ENCODE measurements around the gene PZP. TPM values are rescaled to one million over a fixed set of nuclear protein-coding genes. Genes with fewer than 3 reads are reported as not detected.

The PZP gene
- total RNA-seq, 4 donors from 2014 or later = not detected

DNA sequence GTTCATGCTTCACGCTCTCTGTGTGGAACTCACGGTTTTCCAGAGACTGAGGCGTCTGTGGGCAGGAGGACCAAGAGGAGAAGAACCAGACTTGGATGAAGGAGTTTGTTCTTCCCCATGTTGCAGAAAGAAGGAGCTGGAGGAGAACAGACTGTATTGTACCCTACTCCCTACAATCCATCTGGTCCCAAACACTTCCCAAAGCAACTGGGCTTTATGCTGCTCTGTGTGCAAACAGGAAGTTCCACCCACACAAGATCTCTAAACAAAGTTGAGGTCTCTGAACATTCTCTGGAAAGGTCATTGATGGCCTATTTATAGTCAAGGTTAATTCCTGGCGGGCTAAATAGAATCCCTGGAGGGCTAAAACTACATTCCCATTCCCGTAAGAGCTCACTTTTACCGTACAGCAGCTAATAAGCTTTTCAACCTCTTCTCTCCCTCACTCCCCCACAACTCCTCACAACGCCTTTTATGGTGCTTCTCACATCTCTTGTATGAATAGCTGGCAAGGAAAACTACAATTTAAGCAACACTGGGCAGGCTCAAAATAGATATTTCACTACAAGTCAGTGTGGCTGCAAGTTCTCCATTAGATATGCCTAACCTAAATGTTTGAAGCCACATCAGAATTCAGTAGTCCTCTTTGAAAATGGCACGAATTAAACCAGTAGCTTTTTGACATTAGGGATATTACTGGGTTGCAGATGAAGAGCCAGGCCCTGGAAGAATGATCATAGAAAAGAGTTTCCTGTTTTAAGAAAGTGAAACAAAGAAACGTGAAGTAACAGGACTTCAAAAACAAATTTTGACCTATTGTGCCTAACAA lies 92.2 kb downstream of the PZP start, which contains the start of gene A2M:
Gene A2M (minus strand): TSS at position 189 of the 829 bp plus-strand sequence. CDS start 70 bp downstream, at position 119.
- H3K27me3 ChIP-seq = no peaks in the 10 kb centered on the region
- intact Hi-C loops (cut with DNase I) = no loop called here
- H3K4me3 ChIP-seq (replicated peaks in 1 of 3) = peak within 1 kb of the TSS in 1 of 3 donors; percentile 21
- no peaks in the 10 kb centered on the region for H3K9me3 ChIP-seq
- no peak for DNase-seq
- H3K27ac ChIP-seq = peak within 1 kb of the TSS; percentile 24 to 36 (median 33)
- TF ChIP-seq, protein P1, sequence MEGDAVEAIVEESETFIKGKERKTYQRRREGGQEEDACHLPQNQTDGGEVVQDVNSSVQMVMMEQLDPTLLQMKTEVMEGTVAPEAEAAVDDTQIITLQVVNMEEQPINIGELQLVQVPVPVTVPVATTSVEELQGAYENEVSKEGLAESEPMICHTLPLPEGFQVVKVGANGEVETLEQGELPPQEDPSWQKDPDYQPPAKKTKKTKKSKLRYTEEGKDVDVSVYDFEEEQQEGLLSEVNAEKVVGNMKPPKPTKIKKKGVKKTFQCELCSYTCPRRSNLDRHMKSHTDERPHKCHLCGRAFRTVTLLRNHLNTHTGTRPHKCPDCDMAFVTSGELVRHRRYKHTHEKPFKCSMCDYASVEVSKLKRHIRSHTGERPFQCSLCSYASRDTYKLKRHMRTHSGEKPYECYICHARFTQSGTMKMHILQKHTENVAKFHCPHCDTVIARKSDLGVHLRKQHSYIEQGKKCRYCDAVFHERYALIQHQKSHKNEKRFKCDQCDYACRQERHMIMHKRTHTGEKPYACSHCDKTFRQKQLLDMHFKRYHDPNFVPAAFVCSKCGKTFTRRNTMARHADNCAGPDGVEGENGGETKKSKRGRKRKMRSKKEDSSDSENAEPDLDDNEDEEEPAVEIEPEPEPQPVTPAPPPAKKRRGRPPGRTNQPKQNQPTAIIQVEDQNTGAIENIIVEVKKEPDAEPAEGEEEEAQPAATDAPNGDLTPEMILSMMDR (IDR thresholded peaks at IDR 0.05) = no peak
- TF ChIP-seq POLR2A (IDR thresholded peaks at IDR 0.05) = peak in 1 of 2 donors; percentile 34
- 49 to 51% methylated on average over 9 of the region's 9 CpGs for WGBS, 2 donors
- no peaks in the 10 kb centered on the region for H3K36me3 ChIP-seq
- H3K4me1 ChIP-seq = no peaks in the 10 kb centered on the region

DNA sequence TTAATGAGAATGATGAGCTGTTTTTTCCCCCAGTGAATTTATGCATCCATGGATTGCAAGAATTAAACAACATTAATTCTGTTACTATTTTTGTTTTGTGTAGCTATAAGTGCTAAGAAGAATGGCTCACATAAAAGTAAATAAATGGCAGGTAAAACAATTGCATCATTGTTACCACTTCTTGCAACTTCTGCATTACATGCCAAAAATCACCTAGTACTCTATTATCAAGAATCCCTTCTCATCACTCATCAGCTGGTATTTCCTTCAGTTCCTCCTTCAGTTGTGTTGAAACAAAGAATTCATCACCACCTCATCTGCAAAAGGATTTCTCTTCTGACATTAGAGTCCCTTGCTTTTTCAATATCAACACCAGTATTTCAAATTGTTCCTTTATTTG lies 93.2 kb downstream of the PZP start:
- no peaks in the 10 kb centered on the region for H3K36me3 ChIP-seq
- intact Hi-C loops (cut with DNase I) = no loop called here
- H3K27me3 ChIP-seq = no peaks in the 10 kb centered on the region
- peak overlapping the region in 2 of 3 donors; percentile 24 to 36 for H3K27ac ChIP-seq
- TF ChIP-seq, protein P1 (IDR thresholded peaks at IDR 0.05) = no peak
- TF ChIP-seq POLR2A (IDR thresholded peaks at IDR 0.05) = no peak
- no peaks in the 10 kb centered on the region for H3K9me3 ChIP-seq
- no peak for DNase-seq
- H3K4me3 ChIP-seq (replicated peaks in 1 of 3) = peak overlapping the region in 1 of 3 donors; percentile 21
- no peaks in the 10 kb centered on the region for H3K4me1 ChIP-seq

DNA sequence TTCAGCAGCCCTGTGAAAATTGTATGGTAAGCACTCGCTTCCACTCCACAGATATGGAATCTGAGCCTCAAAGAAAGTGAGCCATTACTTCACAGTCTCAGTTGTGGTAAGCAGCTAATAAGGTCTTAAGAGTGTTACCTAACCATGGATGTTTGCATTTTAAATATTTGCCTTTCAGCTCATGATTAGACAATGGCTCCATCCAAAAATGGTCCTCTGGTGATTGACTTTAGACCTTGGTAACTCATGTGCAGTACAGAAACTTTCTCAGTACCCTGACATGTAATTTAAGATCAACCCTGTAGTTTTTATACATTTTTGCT lies 94.2 kb downstream of the PZP start:
- H3K36me3 ChIP-seq = no peaks in the 10 kb centered on the region
- no peak for TF ChIP-seq POLR2A (IDR thresholded peaks at IDR 0.05)
- TF ChIP-seq, protein P1 (IDR thresholded peaks at IDR 0.05) = no peak
- 69 to 76% methylated on average over 1 of the region's 1 CpG for WGBS, 2 donors
- H3K9me3 ChIP-seq = no peaks in the 10 kb centered on the region
- intact Hi-C loops (cut with DNase I) = no loop called here
- no peaks in the 10 kb centered on the region for H3K4me1 ChIP-seq
- no peaks in the 10 kb centered on the region for H3K27me3 ChIP-seq
- DNase-seq = no peak
- H3K27ac ChIP-seq = peak overlapping the region in 1 of 3 donors; percentile 27
- no peak overlapping the region for H3K4me3 ChIP-seq (replicated peaks in 1 of 3)

DNA sequence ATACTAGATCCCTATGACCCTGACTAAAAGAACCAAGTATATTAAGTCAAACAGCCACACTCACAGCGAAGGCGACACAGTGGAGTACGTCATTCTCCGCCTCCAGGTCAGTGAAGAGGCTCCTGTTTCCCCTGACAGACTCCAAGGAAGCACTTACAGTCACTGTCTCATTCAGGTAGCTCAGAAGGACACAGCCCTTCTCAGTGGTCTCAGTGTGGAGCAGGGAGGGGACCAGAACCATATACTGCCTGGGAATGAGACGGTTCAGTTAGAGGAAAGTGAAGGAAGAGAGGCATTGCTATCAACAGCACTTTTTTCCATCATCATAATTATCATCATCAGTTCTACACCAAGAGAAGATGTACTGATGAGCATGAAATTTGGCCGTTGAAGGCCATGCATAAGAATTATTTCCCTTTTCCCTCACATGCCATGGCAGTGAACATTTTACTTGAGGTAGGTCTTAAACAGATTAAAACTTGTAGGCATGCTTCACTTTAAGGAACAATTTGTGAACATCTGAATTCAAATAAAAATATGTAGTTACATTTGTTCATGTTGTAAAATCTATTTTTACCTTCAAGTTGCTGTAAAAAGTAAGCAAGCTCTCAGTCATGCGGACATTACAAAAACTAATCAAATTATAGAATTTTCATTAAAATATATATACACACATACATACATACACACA lies 94.8 kb downstream of the PZP start:
- 67 to 72% methylated on average over 7 of the region's 7 CpGs for WGBS, 2 donors
- Histone ChIP-seq H3K9me3 (no peaks in the 10 kb centered on the region), H3K4me3 (replicated peaks in 1 of 3) (no peak overlapping the region), H3K27me3 (no peaks in the 10 kb centered on the region), H3K4me1 (no peaks in the 10 kb centered on the region), H3K36me3 (no peaks in the 10 kb centered on the region), H3K27ac (peak overlapping the region in 1 of 3 donors; percentile 27)
- no peak for TF ChIP-seq POLR2A (IDR thresholded peaks at IDR 0.05)
- TF ChIP-seq, protein P1 (IDR thresholded peaks at IDR 0.05) = no peak
- intact Hi-C loops (cut with DNase I) = no loop called here
- DNase-seq = no peak
